PC-3 (cell line): ENCODE results near the gene MRGPRD. TPM values are rescaled to one million over a fixed set of nuclear protein-coding genes. Genes with fewer than 3 reads are reported as not detected.

Experiments used
- ATAC-seq: fragments of 200-7000 bp; cut with Tn5 transposase; 2 replicates; pipeline ENCODE4 v1.9.1; 2020; ENCODE audit warnings: mild to moderate bottlenecking, moderate library complexity
- BruUV-seq: library from RNA; stranded (reverse); fragments of 400-500 nt; replicated peaks from 2 replicates; lab custom pipeline; 2021; lab: Mats Ljungman, UMichigan
- CTCF ChIA-PET: fragments of 300-600 bp; sonication (Branson Sonifier 250); formaldehyde crosslinking; loops from one replicate; lab custom pipeline; 2022; ENCODE audit warnings: antibody characterized with exemption; lab: Charles Lee
- POLR2A ChIA-PET: fragments of 300-600 bp; sonication (Branson Sonifier 250); formaldehyde crosslinking; loops from one replicate; lab custom pipeline; 2022; ENCODE audit warnings: antibody characterized with exemption; ENCODE audit not compliant: unreplicated experiment; lab: Charles Lee
- DNase-seq: peaks from one replicate; pipeline ENCODE4 v3.0.0-alpha.2; 2015
- H2AFZ ChIP-seq: fragments of 300-600 bp; sonication (generic); 2 replicates; pipeline ENCODE4 v1.6.0; 2016; ENCODE audit warnings: antibody characterized with exemption, low read length
- H3F3A ChIP-seq: fragments of 300-600 bp; sonication (generic); one replicate; pipeline ENCODE4 v1.6.0; 2017; ENCODE audit warnings: antibody characterized with exemption, low read length, control low read depth, mild to moderate bottlenecking; ENCODE audit not compliant: unreplicated experiment
- H3K27ac ChIP-seq: fragments of 300-600 bp; sonication (generic); 2 replicates; pipeline ENCODE4 v1.5.1; 2016; ENCODE audit warnings: mild to moderate bottlenecking, low read length
- H3K27me3 ChIP-seq: fragments of 300-600 bp; sonication (generic); 2 replicates; pipeline ENCODE4 v1.6.1; 2016; ENCODE audit warnings: low read length, mixed read lengths
- H3K36me3 ChIP-seq: fragments of 300-600 bp; sonication (generic); 2 replicates; pipeline ENCODE4 v1.6.1; 2016; ENCODE audit warnings: low read depth, mixed run types, low read length, mixed read lengths
- H3K4me1 ChIP-seq: fragments of 300-600 bp; sonication (generic); 2 replicates; pipeline ENCODE4 v1.5.1; 2016; ENCODE audit warnings: low read length; ENCODE audit not compliant: insufficient read depth
- H3K4me2 ChIP-seq: fragments of 300-600 bp; sonication (generic); 2 replicates; pipeline ENCODE4 v1.6.0; 2016; ENCODE audit warnings: low read length
- H3K4me3 ChIP-seq: fragments of 300-600 bp; sonication (generic); 2 replicates; pipeline ENCODE4 v1.5.1; 2016; ENCODE audit warnings: mild to moderate bottlenecking, low read length, mixed read lengths
- H3K79me2 ChIP-seq: fragments of 300-600 bp; sonication (generic); 2 replicates; pipeline ENCODE4 v1.6.1; 2017; ENCODE audit warnings: low read length, mixed read lengths
- H3K9ac ChIP-seq: fragments of 300-600 bp; sonication (generic); 2 replicates; pipeline ENCODE4 v1.6.0; 2016; ENCODE audit warnings: mild to moderate bottlenecking, low read length
- H3K9me2 ChIP-seq: fragments of 300-600 bp; sonication (generic); replicated peaks from 2 replicates; pipeline ENCODE4 v1.6.1; 2016; ENCODE audit warnings: mixed run types, low read length, mixed read lengths
- H3K9me3 ChIP-seq: fragments of 300-600 bp; sonication (generic); 2 replicates; pipeline ENCODE4 v1.6.1; 2016; ENCODE audit warnings: low read length, mixed read lengths
- H4K20me1 ChIP-seq: fragments of 300-600 bp; sonication (generic); 2 replicates; pipeline ENCODE4 v1.6.1; 2016; ENCODE audit warnings: low read length, mixed read lengths
- CTCF ChIP-seq: fragments of 300-600 bp; sonication (generic); conservative IDR thresholded peaks from 2 replicates; pipeline ENCODE4 v1.5.1; 2017; ENCODE audit warnings: antibody characterized with exemption, low read depth, mild to moderate bottlenecking, low read length
- EZH2 ChIP-seq: fragments of 300-600 bp; sonication (generic); IDR thresholded peaks from one replicate; pipeline ENCODE4 v1.6.1; 2017; ENCODE audit warnings: antibody characterized with exemption, mild to moderate bottlenecking, low read length; ENCODE audit not compliant: unreplicated experiment
- EZH2phosphoT487 ChIP-seq: fragments of 300-600 bp; sonication (generic); IDR thresholded peaks from 2 replicates; pipeline ENCODE4 v1.6.1; 2018; ENCODE audit warnings: mild to moderate bottlenecking, antibody characterized with exemption, low read length, borderline replicate concordance
- intact Hi-C: fragments of 100-400 bp; cut with micrococcal nuclease; formaldehyde crosslinking; loops from 2 replicates; pipeline ENCODE4 v1.9.0; 2023
- total RNA-seq: library from RNA; depleted of rRNA; stranded (reverse); fragments of >200 nt; gene quantifications from 2 replicates; pipeline ENCODE4 v1.2.3, GENCODE V29; 2014

Gene MRGPRD
- total RNA-seq, 1 experiment from 2014 or later = not detected

GRCh38 chr11:68938816-68939582 is 41.8 kb downstream of the MRGPRD start:
- intact Hi-C loops = no loop called here
- Histone ChIP-seq H3F3A (no peaks in the 10 kb centered on the region), H3K36me3 (peaks cover 32% of the 10 kb centered on the region; the same call in 1 of the 2 replicates), H3K79me2 (no peaks in the 10 kb centered on the region), H3K27me3 (no peaks in the 10 kb centered on the region), H4K20me1 (no peaks in the 10 kb centered on the region), H3K4me1 (no peaks in the 10 kb centered on the region), H3K9me3 (no peaks in the 10 kb centered on the region), H3K4me3 (no peak overlapping the region), H3K27ac (no peak overlapping the region), H2AFZ (no peak overlapping the region), H3K9me2 (no peaks in the 10 kb centered on the region), H3K9ac (no peak overlapping the region), H3K4me2 (no peak overlapping the region)
- ChIA-PET POLR2A (interaction anchor here (0.5 kb wide), 1 partner anchor 44 kb away, joined by 3 read pairs; no protein-coding TSS in a partner anchor), CTCF (no interaction called here)
- ATAC-seq (no peak), DNase-seq (no peak)
- TF ChIP-seq CTCF (no peak), EZH2 (no peak), EZH2phosphoT487 (no peak)
- BruUV-seq = no TSS peak

GRCh38 chr11:68938088-68938487 is 42.7 kb downstream of the MRGPRD start:
- Histone ChIP-seq H3K27ac (no peak overlapping the region), H3K9me3 (no peaks in the 10 kb centered on the region), H3K9ac (no peak overlapping the region), H3K4me3 (no peak overlapping the region), H3K36me3 (peaks cover 34% of the 10 kb centered on the region; the same call in 1 of the 2 replicates), H3K4me1 (no peaks in the 10 kb centered on the region), H3K9me2 (no peaks in the 10 kb centered on the region), H4K20me1 (no peaks in the 10 kb centered on the region), H3K4me2 (no peak overlapping the region), H2AFZ (no peak overlapping the region), H3F3A (no peaks in the 10 kb centered on the region), H3K27me3 (no peaks in the 10 kb centered on the region), H3K79me2 (no peaks in the 10 kb centered on the region)
- intact Hi-C loops = no loop called here
- ChIA-PET POLR2A (no interaction called here), CTCF (no interaction called here)
- no peak for DNase-seq
- TF ChIP-seq EZH2 = no peak
- TF ChIP-seq EZH2phosphoT487 = no peak
- TF ChIP-seq CTCF = no peak
- no peak for ATAC-seq
- BruUV-seq = no TSS peak
